ENCODE results near the gene HBG1. TPM values are rescaled to one million over a fixed set of nuclear protein-coding genes. Genes with fewer than 3 reads are reported as not detected.
A peak's percentile ranks its signal among the peaks of the same experiment; 100 is the strongest.
"Not testable (repeated sequence)": the region's sequence is repeated elsewhere in the genome, so short reads cannot be mapped to it uniquely, and the experiment has no call there.

The HBG1 gene
- total and polyA plus RNA-seq, 2 of the 8 experiments (the other 6 are each of a cell fraction or from before 2014, with no cell fraction given): 0.26 TPM; not detected in 1

GRCh38 chr11:5254646-5255413, 5.2 kb upstream of the HBG1 start, which contains the start of gene HBG2:
Gene HBG2, minus strand, starts transcription at chr11:5254781. Its CDS starts 53 bp downstream, at chr11:5254728.
- H3K9ac ChIP-seq (replicated peaks in 1 of 4; ENCODE audit: extremely low read depth in 1 of 4, low read depth in 3 of 4, low read length in 3 of 4); DNase-seq (ENCODE audit: low read depth in 1 of 2, low spot score in 2 of 2); H3K9me3 ChIP-seq (ENCODE audit: insufficient read depth in 2 of 2, low read depth in 1 of 2, low read length in 1 of 2); H4K5ac ChIP-seq (ENCODE audit: insufficient read length, low read depth, low read length); POLR2A ChIA-PET (ENCODE audit: partially characterized antibody); H3K18ac ChIP-seq (ENCODE audit: extremely low read depth, low read length); H3K56ac ChIP-seq (replicated peaks; ENCODE audit: insufficient read length, low read depth, low read length); H2BK120ac ChIP-seq (replicated peaks; ENCODE audit: low read depth, low read length); H3K14ac ChIP-seq (ENCODE audit: insufficient read length); H2AFZ ChIP-seq (ENCODE audit: low read length); H2BK5ac ChIP-seq (ENCODE audit: low read depth, low read length); H4K91ac ChIP-seq (replicated peaks; ENCODE audit: insufficient read length, low read length); H3K27ac ChIP-seq (ENCODE audit: low read depth, low read length); FAIRE-seq; H4K20me1 ChIP-seq (replicated peaks in 1 of 2; ENCODE audit: control insufficient read depth in 1 of 2, insufficient read depth in 2 of 2, low read length in 2 of 2); H2BK12ac ChIP-seq (ENCODE audit: low read depth, low read length); H3K4me3 ChIP-seq (ENCODE audit: extremely low read depth in 1 of 4, insufficient read depth in 2 of 4, low read depth in 3 of 4, low read length in 4 of 4); H4K8ac ChIP-seq (ENCODE audit: extremely low read depth, insufficient read depth, low read length); H2BK20ac ChIP-seq (ENCODE audit: low read length); H3K4ac ChIP-seq (replicated peaks; ENCODE audit: insufficient read length, low read depth, low read length); H3K79me2 ChIP-seq (ENCODE audit: control insufficient read depth in 1 of 2, insufficient read depth in 2 of 2, low read length in 2 of 2); H3K23ac ChIP-seq (ENCODE audit: insufficient read length); H3K27me3 ChIP-seq (replicated peaks in 1 of 4; ENCODE audit: control insufficient read depth in 3 of 4, extremely low read depth in 1 of 4, insufficient read depth in 3 of 4, low read length in 3 of 4); H3K4me2 ChIP-seq (ENCODE audit: insufficient read depth in 1 of 2, low read depth in 2 of 2, low read length in 2 of 2); CTCF ChIA-PET (ENCODE audit: partially characterized antibody); H3K23me2 ChIP-seq (ENCODE audit: low read depth, low read length); H3K36me3 ChIP-seq (ENCODE audit: control insufficient read depth in 2 of 4, insufficient read depth in 4 of 4, low read length in 3 of 4); H2AK5ac ChIP-seq (ENCODE audit: low read depth, low read length); H3K79me1 ChIP-seq (ENCODE audit: low read depth, low read length): not testable (repeated sequence)
- Histone ChIP-seq H3K4me1 (replicated peaks in 1 of 4; ENCODE audit: control insufficient read depth in 3 of 4, insufficient read depth in 4 of 4, low read length in 3 of 4) (peaks cover 3 to 11% (median 5%) of the 10 kb centered on the region in 4 experiments; a peak in 6 of 7 replicates), H2BK15ac (ENCODE audit: low read length) (0 out of 2 replicates have a peak within 1 kb of the TSS, but pooled peaks have one; percentile 5)
- WGBS, 2 experiments (ENCODE audit: extremely low coverage in 1 of 2, insufficient coverage in 1 of 2, insufficient read length in 1 of 2, insufficient replicate concordance in 2 of 2, low coverage in 1 of 2, low lambda C conversion rate in 2 of 2, missing lambda C conversion rate in 1 of 2): 88% methylated on average over 4 of the region's 9 CpGs; no CpG with 5 or more reads in 1 of the 2 experiments

All from H1 (cell line).